Keratinocyte (primary cell): ENCODE results near the gene GRK4. TPM values are rescaled to one million over a fixed set of nuclear protein-coding genes. Genes with fewer than 3 reads are reported as not detected.

Experiments
- DNase-seq: peaks from one replicate; pipeline ENCODE4 v3.0.0-alpha.2; 2011; ENCODE audit warnings: low read depth, missing footprints, low spot score
- FAIRE-seq: peaks from 2 replicates; lab custom pipeline; 2011; peaks lifted over from hg19 to GRCh38; lab: Jason Lieb, UNC
- H2AFZ ChIP-seq: 2 replicates; pipeline ENCODE4 v1.6.0; 2012; ENCODE audit warnings: low read length, control low read depth, inconsistent platforms; ENCODE audit not compliant: control insufficient read depth
- H3K27ac ChIP-seq: 2 replicates; pipeline ENCODE4 v1.5.1; 2011; ENCODE audit warnings: low read length; ENCODE audit not compliant: control insufficient read depth, insufficient read depth
- H3K27me3 ChIP-seq: 3 replicates; pipeline ENCODE4 v1.6.0; 2011; ENCODE audit warnings: low read length; ENCODE audit not compliant: control insufficient read depth, insufficient read depth; ENCODE audit errors: extremely low read depth
- H3K36me3 ChIP-seq, 2 experiments: 2 replicates in 1 of 2; 3 replicates in 1 of 2; pipeline ENCODE4 v1.5.1; 2011; ENCODE audit warnings: low read length in 2 of 2, mild to moderate bottlenecking in 1 of 2; ENCODE audit not compliant: control insufficient read depth in 2 of 2, insufficient read depth in 2 of 2; ENCODE audit errors: extremely low read depth in 1 of 2
- H3K4me1 ChIP-seq: 3 replicates; pipeline ENCODE4 v1.5.1; 2011; ENCODE audit warnings: low read length; ENCODE audit not compliant: control insufficient read depth, insufficient read depth; ENCODE audit errors: extremely low read depth
- H3K4me2 ChIP-seq: 3 replicates; pipeline ENCODE4 v1.6.0; 2011; ENCODE audit warnings: low read depth, low read length; ENCODE audit not compliant: control insufficient read depth, insufficient read depth; ENCODE audit errors: extremely low read depth
- H3K4me3 ChIP-seq, 3 experiments: fragments of 200-600 bp in 1 of 3; sonication (generic) in 1 of 3; 2 replicates in 2 of 3; 3 replicates in 1 of 3; pipeline ENCODE4 v1.5.1; 2011 to 2016; ENCODE audit warnings: low read length in 3 of 3, mild to moderate bottlenecking in 3 of 3, control low read depth in 2 of 3, inconsistent platforms in 1 of 3, low read depth in 1 of 3, mixed read lengths in 1 of 3, mixed run types in 1 of 3, moderate library complexity in 1 of 3; ENCODE audit not compliant: control insufficient read depth in 2 of 3, insufficient read depth in 2 of 3; ENCODE audit errors: extremely low read depth in 1 of 3
- H3K79me2 ChIP-seq: 2 replicates; pipeline ENCODE4 v1.6.0; 2012; ENCODE audit warnings: low read length; ENCODE audit not compliant: control insufficient read depth, insufficient read depth
- H3K9ac ChIP-seq: 3 replicates; pipeline ENCODE4 v1.6.0; 2011; ENCODE audit warnings: low read length; ENCODE audit not compliant: control insufficient read depth, insufficient read depth; ENCODE audit errors: extremely low read depth
- H3K9me1 ChIP-seq: 3 replicates; pipeline ENCODE4 v1.6.0; 2011; ENCODE audit warnings: low read length; ENCODE audit not compliant: control insufficient read depth, insufficient read depth; ENCODE audit errors: extremely low read depth
- H3K9me3 ChIP-seq: 2 replicates; pipeline ENCODE4 v1.5.1; 2012; ENCODE audit warnings: low read depth, low read length; ENCODE audit not compliant: control insufficient read depth
- H4K20me1 ChIP-seq: 3 replicates; pipeline ENCODE4 v1.6.0; 2011; ENCODE audit warnings: low read length; ENCODE audit not compliant: control insufficient read depth, insufficient read depth; ENCODE audit errors: extremely low read depth
- EZH2 ChIP-seq: IDR thresholded peaks from one replicate; pipeline ENCODE4 v1.6.1; 2012; ENCODE audit warnings: inconsistent platforms, mild to moderate bottlenecking, low read length, moderate library complexity
- dilution Hi-C: fragments of 300-500 bp; cut with MboI; formaldehyde crosslinking; loops from one replicate; pipeline ENCODE4 v1.7.0; 2020; ENCODE audit warnings: low sequenced_read_pairs; ENCODE audit not compliant: extremely low pct_ligation_motif_present
- polyA plus RNA-seq, 5 experiments: library from polyadenylated mRNA; depleted of rRNA in 3 of 5; stranded (reverse) in 3 of 5; stranded (forward) in 1 of 5; unstranded in 1 of 5; fragments of >200 nt; gene quantifications; 1 replicate in 1 of 5; 2 replicates in 3 of 5; 3 replicates in 1 of 5; pipeline versions ENCODE4 v1.2.1 to v1.2.3, GENCODE V29; 2011 to 2012; ENCODE audit warnings: missing spikeins in 2 of 5, low read depth in 1 of 5, low replicate concordance in 1 of 5
- TF ChIP-seq, protein P1 (sequence below), 3 experiments: IDR thresholded peaks in 1 of 3; conservative IDR thresholded peaks in 1 of 3; optimal IDR thresholded peaks in 1 of 3; 2 replicates in 2 of 3; 3 replicates in 1 of 3; pipeline versions ENCODE3 to v1.5.1; 2011; ENCODE audit warnings: low read length in 3 of 3, mild to moderate bottlenecking in 3 of 3, moderate library complexity in 2 of 3, control low read depth in 1 of 3, inconsistent platforms in 1 of 3; ENCODE audit not compliant: insufficient read depth in 2 of 3; ENCODE audit errors: extremely low read depth in 1 of 3

The GRK4 gene
- polyA plus RNA-seq, 1 donor (not counting 4 experiments of a cell fraction or from before 2014, with no cell fraction given), result 4.3 TPM

DNA sequence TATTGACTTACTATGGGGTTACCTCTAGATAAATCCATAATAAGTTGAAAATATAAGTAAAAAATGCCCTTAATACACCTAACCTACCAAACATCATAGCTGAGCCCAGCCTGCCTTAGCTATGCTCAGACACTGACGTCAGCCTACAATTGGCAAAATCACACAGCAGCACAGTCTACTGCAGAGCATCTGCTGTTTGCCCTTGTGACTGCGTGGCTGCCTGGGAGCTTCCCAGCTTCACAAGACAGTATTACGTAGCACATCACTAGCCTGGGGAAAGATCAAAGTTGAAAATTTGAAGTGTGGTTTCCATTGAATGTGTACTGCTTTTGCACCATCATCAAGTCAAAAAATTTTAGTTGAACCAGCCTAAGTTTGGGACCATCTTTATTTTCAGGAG, 102.2 kb downstream of the GRK4 start:
- FAIRE-seq (no peak), DNase-seq (no peak)
- no peaks in the 10 kb centered on the region for H4K20me1 ChIP-seq
- H3K79me2 ChIP-seq, result no peaks in the 10 kb centered on the region
- H3K9me1 ChIP-seq, result no peaks in the 10 kb centered on the region
- TF ChIP-seq EZH2, result no peak
- TF ChIP-seq, protein P1, sequence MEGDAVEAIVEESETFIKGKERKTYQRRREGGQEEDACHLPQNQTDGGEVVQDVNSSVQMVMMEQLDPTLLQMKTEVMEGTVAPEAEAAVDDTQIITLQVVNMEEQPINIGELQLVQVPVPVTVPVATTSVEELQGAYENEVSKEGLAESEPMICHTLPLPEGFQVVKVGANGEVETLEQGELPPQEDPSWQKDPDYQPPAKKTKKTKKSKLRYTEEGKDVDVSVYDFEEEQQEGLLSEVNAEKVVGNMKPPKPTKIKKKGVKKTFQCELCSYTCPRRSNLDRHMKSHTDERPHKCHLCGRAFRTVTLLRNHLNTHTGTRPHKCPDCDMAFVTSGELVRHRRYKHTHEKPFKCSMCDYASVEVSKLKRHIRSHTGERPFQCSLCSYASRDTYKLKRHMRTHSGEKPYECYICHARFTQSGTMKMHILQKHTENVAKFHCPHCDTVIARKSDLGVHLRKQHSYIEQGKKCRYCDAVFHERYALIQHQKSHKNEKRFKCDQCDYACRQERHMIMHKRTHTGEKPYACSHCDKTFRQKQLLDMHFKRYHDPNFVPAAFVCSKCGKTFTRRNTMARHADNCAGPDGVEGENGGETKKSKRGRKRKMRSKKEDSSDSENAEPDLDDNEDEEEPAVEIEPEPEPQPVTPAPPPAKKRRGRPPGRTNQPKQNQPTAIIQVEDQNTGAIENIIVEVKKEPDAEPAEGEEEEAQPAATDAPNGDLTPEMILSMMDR (optimal IDR thresholded peaks at IDR 0.05 in 1 of 3, IDR thresholded peaks at IDR 0.05 in 1 of 3, conservative IDR thresholded peaks at IDR 0.05 in 1 of 3; ENCODE audit: extremely low read depth in 1 of 3, insufficient read depth in 2 of 3, low read length in 3 of 3), result no peak
- H3K9ac ChIP-seq, result no peak overlapping the region
- H2AFZ ChIP-seq, result no peak overlapping the region
- no peak overlapping the region for H3K4me3 ChIP-seq
- H3K27ac ChIP-seq, result no peak overlapping the region
- no peaks in the 10 kb centered on the region for H3K27me3 ChIP-seq
- no peak overlapping the region for H3K4me2 ChIP-seq
- no peaks in the 10 kb centered on the region for H3K36me3 ChIP-seq
- H3K9me3 ChIP-seq, result no peaks in the 10 kb centered on the region
- H3K4me1 ChIP-seq, result no peaks in the 10 kb centered on the region
- dilution Hi-C loops, result no loop called here

DNA sequence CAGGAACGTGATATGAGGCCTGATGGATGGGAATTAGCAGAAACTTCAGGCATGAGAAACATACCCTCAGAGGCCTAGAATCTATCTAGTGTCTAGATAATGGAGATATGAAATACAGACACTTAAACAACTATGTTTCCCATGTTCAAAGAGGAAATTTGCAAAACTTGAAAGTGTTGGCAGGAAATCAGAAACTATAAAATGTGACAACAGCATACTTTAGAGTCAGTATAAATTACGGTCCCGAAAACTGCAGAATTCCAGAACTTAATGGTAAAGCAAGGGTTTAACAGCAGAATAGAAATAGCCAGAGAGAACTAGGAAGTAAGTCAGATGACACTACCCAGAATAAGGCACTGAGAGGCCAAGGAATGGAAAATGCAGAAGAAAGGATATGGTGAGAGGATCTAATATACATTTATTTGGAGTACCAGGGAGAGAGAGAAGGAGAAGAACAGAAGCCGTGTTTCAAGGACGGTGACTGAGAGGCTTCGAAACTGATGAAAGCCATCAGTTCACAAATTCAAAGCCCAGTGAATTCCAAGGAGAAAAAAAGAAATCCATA, 103.5 kb downstream of the GRK4 start:
- no peaks in the 10 kb centered on the region for H3K4me1 ChIP-seq
- TF ChIP-seq, protein P1 (optimal IDR thresholded peaks at IDR 0.05 in 1 of 3, IDR thresholded peaks at IDR 0.05 in 1 of 3, conservative IDR thresholded peaks at IDR 0.05 in 1 of 3; ENCODE audit: extremely low read depth in 1 of 3, insufficient read depth in 2 of 3, low read length in 3 of 3), result no peak
- TF ChIP-seq EZH2, result no peak
- H3K4me2 ChIP-seq, result no peak overlapping the region
- H3K9me3 ChIP-seq, result no peaks in the 10 kb centered on the region
- H3K9ac ChIP-seq, result no peak overlapping the region
- DNase-seq (no peak), FAIRE-seq (no peak)
- no peak overlapping the region for H2AFZ ChIP-seq
- no peaks in the 10 kb centered on the region for H4K20me1 ChIP-seq
- no peaks in the 10 kb centered on the region for H3K79me2 ChIP-seq
- H3K9me1 ChIP-seq, result no peaks in the 10 kb centered on the region
- dilution Hi-C loops, result no loop called here
- no peak overlapping the region for H3K4me3 ChIP-seq
- H3K36me3 ChIP-seq, result no peaks in the 10 kb centered on the region
- H3K27me3 ChIP-seq, result no peaks in the 10 kb centered on the region
- H3K27ac ChIP-seq, result no peak overlapping the region
